GM19035 (cell line): ENCODE data around the gene MRAP2.
"Not testable (repeated sequence)": the region's sequence is repeated elsewhere in the genome, so short reads cannot be mapped to it uniquely, and the experiment has no call there.

Experiments
- ATAC-seq: cut with Tn5 transposase; IDR thresholded peaks from one replicate; pipeline ENCODE4 v1.9.1; 2021; ENCODE audit not compliant: unreplicated experiment

Gene MRAP2

GRCh38 chr6:84129588-84129987 is 96.0 kb downstream of the MRAP2 start:
- not testable (repeated sequence) for ATAC-seq

GRCh38 chr6:84133385-84133784 is 99.8 kb downstream of the MRAP2 start:
- ATAC-seq: not testable (repeated sequence)

GRCh38 chr6:84135291-84135690 is 101.7 kb downstream of the MRAP2 start:
- no peak for ATAC-seq

- no peak for ATAC-seq
Observed at GRCh38 chr6:84136364-84137050, 102.9 kb downstream of the MRAP2 start.

- no peak for ATAC-seq
Observed at GRCh38 chr6:84137051-84137375, 103.4 kb downstream of the MRAP2 start.

- ATAC-seq: no peak
Observed at GRCh38 chr6:84137989-84138575, 104.5 kb downstream of the MRAP2 start.

GRCh38 chr6:84139311-84139710 is 105.7 kb downstream of the MRAP2 start:
- no peak for ATAC-seq
